K562 (cell line): ENCODE data around the gene ARV1. TPM values are rescaled to one million over a fixed set of nuclear protein-coding genes. Genes with fewer than 3 reads are reported as not detected.

Source experiments
- BCL6 ChIP-seq: fragments of 250-450 bp; sonication (Bioruptor Pico); IDR thresholded peaks from 2 replicates; pipeline ENCODE4 v1.4.0; 2020
- FOS ChIP-seq: IDR thresholded peaks from 3 replicates; pipeline ENCODE4 v1.6.1; 2011; ENCODE audit not compliant: insufficient read length; ENCODE audit errors: extremely low read depth
- KDM1A ChIP-seq, 2 experiments: fragments of 450-650 bp; IDR thresholded peaks; 2 replicates each; pipeline ENCODE4 v1.6.1; 2016; ENCODE audit warnings: mild to moderate bottlenecking in 2 of 2
- KDM4B ChIP-seq, 2 experiments: fragments of 450-650 bp in 1 of 2; sonication (generic) in 1 of 2; IDR thresholded peaks; 2 replicates each; pipeline ENCODE4 v1.6.1; 2016 to 2017; ENCODE audit warnings: borderline replicate concordance in 2 of 2, antibody characterized with exemption in 1 of 2, low read depth in 1 of 2, mild to moderate bottlenecking in 1 of 2
- NFE2L1 ChIP-seq: fragments of 450-650 bp; IDR thresholded peaks from 2 replicates; pipeline ENCODE4 v1.6.1; 2016; ENCODE audit warnings: missing genetic modification characterization, low read depth, mild to moderate bottlenecking, missing compliant biosample characterization, moderate library complexity, borderline replicate concordance
- NR2F6 ChIP-seq: fragments of 450-650 bp; formaldehyde crosslinking; IDR thresholded peaks from 2 replicates; pipeline ENCODE4 v1.4.0; 2020; ENCODE audit warnings: mild to moderate bottlenecking
- NRF1 ChIP-seq, 2 experiments: fragments of 450-650 bp; IDR thresholded peaks in 1 of 2; conservative IDR thresholded peaks in 1 of 2; 2 replicates each; pipeline ENCODE4 v1.6.1; 2014; ENCODE audit warnings: mild to moderate bottlenecking in 2 of 2
- NUFIP1 ChIP-seq: fragments of 450-650 bp; IDR thresholded peaks from 2 replicates; pipeline ENCODE4 v1.6.1; 2018; ENCODE audit not compliant: partially characterized antibody
- PHF20 ChIP-seq: fragments of 450-650 bp; IDR thresholded peaks from 2 replicates; pipeline ENCODE4 v1.6.1; 2018; ENCODE audit not compliant: partially characterized antibody
- POU5F1 ChIP-seq: fragments of 150-350 bp; IDR thresholded peaks from 2 replicates; pipeline ENCODE4 v1.6.1; 2014; ENCODE audit warnings: borderline replicate concordance, low read length, low read depth, mild to moderate bottlenecking; ENCODE audit not compliant: partially characterized antibody
- RNF2 ChIP-seq: sonication (generic); IDR thresholded peaks from 2 replicates; pipeline ENCODE4 v1.6.1; 2016
- SOX6 ChIP-seq: fragments of 450-650 bp; IDR thresholded peaks from 2 replicates; pipeline ENCODE4 v1.6.1; 2014; ENCODE audit warnings: mild to moderate bottlenecking
- SUPT5H ChIP-seq: fragments of 450-650 bp; IDR thresholded peaks from 2 replicates; pipeline ENCODE4 v1.6.1; 2016
- TBP ChIP-seq: optimal IDR thresholded peaks from 2 replicates; pipeline ENCODE3; 2011; ENCODE audit warnings: low read depth, low read length, improper control_type of control experiment
- ZNF133 ChIP-seq: fragments of 250-450 bp; sonication (Bioruptor Pico); IDR thresholded peaks from 2 replicates; pipeline ENCODE4 v1.4.0; 2020; ENCODE audit warnings: mild to moderate bottlenecking
- ZNF134 ChIP-seq: fragments of 250-450 bp; sonication (Bioruptor Pico); conservative IDR thresholded peaks from 2 replicates; pipeline ENCODE4 v1.4.0; 2020
- ZNF232 ChIP-seq: sonication (generic); formaldehyde crosslinking; IDR thresholded peaks from 2 replicates; pipeline ENCODE4 v1.8.0; 2022; ENCODE audit warnings: mild to moderate bottlenecking, missing genetic modification reagents
- ZNF75A ChIP-seq: fragments of 450-650 bp; formaldehyde crosslinking; IDR thresholded peaks from 2 replicates; pipeline ENCODE4 v1.4.0; 2020; ENCODE audit warnings: mild to moderate bottlenecking
- ZNF778 ChIP-seq: fragments of 450-650 bp; formaldehyde crosslinking; IDR thresholded peaks from 2 replicates; pipeline ENCODE4 v1.4.0; 2020; ENCODE audit warnings: mild to moderate bottlenecking, moderate library complexity
- polyA plus RNA-seq, 8 experiments: library from polyadenylated mRNA; depleted of rRNA in 4 of 8; stranded (reverse) in 5 of 8; unstranded in 3 of 8; fragments of >200 nt; fragmentation: Nextera tagmentation in 2 of 8; fragmentation: Illumina TruSeq in 1 of 8; extraction: Ambion mirVana in 2 of 8; extraction: Trizol in 1 of 8; gene quantifications; 2 replicates each; pipeline versions ENCODE4 v1.2.1 to v1.2.3, GENCODE V29; 2011 to 2014; ENCODE audit warnings: inconsistent platforms in 1 of 8, missing spikeins in 1 of 8
- total RNA-seq, 7 experiments: library from RNA; depleted of rRNA in 6 of 7; stranded (reverse); fragments of >200 nt in 6 of 7; fragmentation: Illumina TruSeq in 2 of 7; extraction: Trizol in 2 of 7; gene quantifications; 2 replicates each; pipeline versions ENCODE4 v1.2.1 to v1.2.3, GENCODE V29; 2011 to 2021; ENCODE audit warnings: low replicate concordance in 1 of 7
- TF ChIP-seq, protein P1 (sequence below): fragments of 250-450 bp; sonication (Bioruptor Pico); IDR thresholded peaks from 2 replicates; pipeline ENCODE4 v1.5.0; 2021
- TF ChIP-seq, protein P2 (sequence below): fragments of 450-650 bp; IDR thresholded peaks from 2 replicates; pipeline ENCODE4 v1.6.1; 2016; ENCODE audit warnings: antibody characterized with exemption
- TF ChIP-seq, protein P3 (sequence below): fragments of 250-450 bp; sonication (Bioruptor Pico); IDR thresholded peaks from 2 replicates; pipeline ENCODE4 v1.8.0; 2021; ENCODE audit warnings: borderline replicate concordance, mild to moderate bottlenecking, moderate library complexity; ENCODE audit not compliant: poor library complexity, severe bottlenecking
- TF ChIP-seq, protein P4 (sequence below): fragments of 250-450 bp; sonication (Bioruptor Pico); IDR thresholded peaks from 2 replicates; pipeline ENCODE4 v1.5.0; 2022; ENCODE audit warnings: mild to moderate bottlenecking

The ARV1 gene
- total and polyA plus RNA-seq, 9 of the 15 experiments (the other 6 are each of a cell fraction or from before 2014, with no cell fraction given) = 54.8 to 139 (median 74.0) TPM

DNA sequence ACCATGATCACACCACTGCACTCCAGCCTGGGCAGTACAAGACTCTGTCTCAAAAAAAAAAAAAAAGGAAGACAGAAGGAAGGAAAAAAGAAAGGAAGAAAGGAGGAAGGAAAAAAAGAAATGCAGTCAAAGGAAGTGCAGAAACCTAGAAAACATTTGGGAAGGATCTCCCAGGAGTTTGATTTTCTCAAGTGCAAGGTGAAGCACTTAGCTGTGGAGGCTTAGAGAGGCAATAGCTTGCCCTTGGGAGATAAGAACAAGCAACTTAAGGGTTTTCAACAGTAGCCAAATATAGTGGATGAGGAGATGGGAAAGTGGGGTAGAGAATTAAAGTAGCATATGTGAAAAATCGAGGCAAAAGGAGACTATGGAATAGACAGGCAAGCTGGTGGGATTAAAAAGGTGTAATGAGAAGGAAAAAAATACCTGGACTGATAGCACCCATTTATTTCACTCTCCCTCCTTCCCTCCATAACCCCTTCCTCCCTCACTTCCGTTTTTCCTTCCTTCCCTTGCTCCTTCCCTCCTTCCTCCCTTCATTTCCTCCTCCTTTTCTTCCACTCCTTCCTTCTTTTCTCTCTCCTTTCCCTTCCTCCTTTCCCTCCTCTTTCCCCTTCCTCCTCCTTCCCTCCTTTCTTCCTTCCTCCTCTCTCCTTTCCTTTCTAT lies 68.0 kb downstream of the ARV1 start (continued):
- TF ChIP-seq SUPT5H (no peak), PHF20 (no peak), ZNF134 (CRISPR knock-in tag) (no peak), NFE2L1 (tag) (no peak), SOX6 (0 out of 2 replicates have a peak, but pooled peaks have one; percentile 8), TBP (no peak), NRF1 (conservative IDR thresholded peaks at IDR 0.05 in 1 of 2, IDR thresholded peaks at IDR 0.05 in 1 of 2) (no peak), NUFIP1 (no peak), KDM1A (IDR thresholded peaks at IDR 0.05) (peak; percentile 55 to 78; a peak in 3 of 4 replicates), ZNF778 (CRISPR knock-in tag) (no peak), ZNF232 (no peak), ZNF75A (CRISPR knock-in tag) (no peak), RNF2 (0 out of 2 replicates have a peak, but pooled peaks have one; percentile 37), ZNF133 (no peak), BCL6 (0 out of 2 replicates have a peak, but pooled peaks have one; percentile 43), KDM4B (IDR thresholded peaks at IDR 0.05; ENCODE audit: borderline replicate concordance in 2 of 2, low read depth in 1 of 2) (no peak), FOS (no peak), NR2F6 (CRISPR knock-in tag) (no peak), POU5F1 (no peak)
- TF ChIP-seq, protein P1, sequence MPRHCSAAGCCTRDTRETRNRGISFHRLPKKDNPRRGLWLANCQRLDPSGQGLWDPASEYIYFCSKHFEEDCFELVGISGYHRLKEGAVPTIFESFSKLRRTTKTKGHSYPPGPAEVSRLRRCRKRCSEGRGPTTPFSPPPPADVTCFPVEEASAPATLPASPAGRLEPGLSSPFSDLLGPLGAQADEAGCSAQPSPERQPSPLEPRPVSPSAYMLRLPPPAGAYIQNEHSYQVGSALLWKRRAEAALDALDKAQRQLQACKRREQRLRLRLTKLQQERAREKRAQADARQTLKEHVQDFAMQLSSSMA (CRISPR knock-in tag) = no peak
- TF ChIP-seq, protein P2, sequence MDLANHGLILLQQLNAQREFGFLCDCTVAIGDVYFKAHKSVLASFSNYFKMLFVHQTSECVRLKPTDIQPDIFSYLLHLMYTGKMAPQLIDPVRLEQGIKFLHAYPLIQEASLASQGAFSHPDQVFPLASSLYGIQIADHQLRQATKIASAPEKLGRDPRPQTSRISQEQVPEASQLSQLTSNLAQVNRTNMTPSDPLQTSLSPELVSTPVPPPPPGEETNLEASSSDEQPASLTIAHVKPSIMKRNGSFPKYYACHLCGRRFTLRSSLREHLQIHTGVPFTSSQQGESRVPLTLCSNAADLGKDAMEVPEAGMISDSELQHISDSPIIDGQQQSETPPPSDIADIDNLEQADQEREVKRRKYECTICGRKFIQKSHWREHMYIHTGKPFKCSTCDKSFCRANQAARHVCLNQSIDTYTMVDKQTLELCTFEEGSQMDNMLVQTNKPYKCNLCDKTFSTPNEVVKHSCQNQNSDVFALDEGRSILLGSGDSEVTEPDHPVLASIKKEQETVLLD = peak; percentile 33; the same call in 1 of the 2 replicates
- TF ChIP-seq, protein P3, sequence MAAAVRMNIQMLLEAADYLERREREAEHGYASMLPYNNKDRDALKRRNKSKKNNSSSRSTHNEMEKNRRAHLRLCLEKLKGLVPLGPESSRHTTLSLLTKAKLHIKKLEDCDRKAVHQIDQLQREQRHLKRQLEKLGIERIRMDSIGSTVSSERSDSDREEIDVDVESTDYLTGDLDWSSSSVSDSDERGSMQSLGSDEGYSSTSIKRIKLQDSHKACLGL (CRISPR knock-in tag) = no peak
- TF ChIP-seq, protein P4, sequence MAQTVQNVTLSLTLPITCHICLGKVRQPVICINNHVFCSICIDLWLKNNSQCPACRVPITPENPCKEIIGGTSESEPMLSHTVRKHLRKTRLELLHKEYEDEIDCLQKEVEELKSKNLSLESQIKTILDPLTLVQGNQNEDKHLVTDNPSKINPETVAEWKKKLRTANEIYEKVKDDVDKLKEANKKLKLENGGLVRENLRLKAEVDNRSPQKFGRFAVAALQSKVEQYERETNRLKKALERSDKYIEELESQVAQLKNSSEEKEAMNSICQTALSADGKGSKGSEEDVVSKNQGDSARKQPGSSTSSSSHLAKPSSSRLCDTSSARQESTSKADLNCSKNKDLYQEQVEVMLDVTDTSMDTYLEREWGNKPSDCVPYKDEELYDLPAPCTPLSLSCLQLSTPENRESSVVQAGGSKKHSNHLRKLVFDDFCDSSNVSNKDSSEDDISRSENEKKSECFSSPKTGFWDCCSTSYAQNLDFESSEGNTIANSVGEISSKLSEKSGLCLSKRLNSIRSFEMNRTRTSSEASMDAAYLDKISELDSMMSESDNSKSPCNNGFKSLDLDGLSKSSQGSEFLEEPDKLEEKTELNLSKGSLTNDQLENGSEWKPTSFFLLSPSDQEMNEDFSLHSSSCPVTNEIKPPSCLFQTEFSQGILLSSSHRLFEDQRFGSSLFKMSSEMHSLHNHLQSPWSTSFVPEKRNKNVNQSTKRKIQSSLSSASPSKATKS (CRISPR knock-in tag) = no peak
